ENCODE results near the gene TSPO2. TPM values are rescaled to one million over a fixed set of nuclear protein-coding genes. Genes with fewer than 3 reads are reported as not detected.

TSPO2 gene
- total and polyA plus RNA-seq, 2 of the 13 experiments (the other 11 are each of a cell fraction or from before 2014, with no cell fraction given): 0.55 TPM; not detected in 1

DNA sequence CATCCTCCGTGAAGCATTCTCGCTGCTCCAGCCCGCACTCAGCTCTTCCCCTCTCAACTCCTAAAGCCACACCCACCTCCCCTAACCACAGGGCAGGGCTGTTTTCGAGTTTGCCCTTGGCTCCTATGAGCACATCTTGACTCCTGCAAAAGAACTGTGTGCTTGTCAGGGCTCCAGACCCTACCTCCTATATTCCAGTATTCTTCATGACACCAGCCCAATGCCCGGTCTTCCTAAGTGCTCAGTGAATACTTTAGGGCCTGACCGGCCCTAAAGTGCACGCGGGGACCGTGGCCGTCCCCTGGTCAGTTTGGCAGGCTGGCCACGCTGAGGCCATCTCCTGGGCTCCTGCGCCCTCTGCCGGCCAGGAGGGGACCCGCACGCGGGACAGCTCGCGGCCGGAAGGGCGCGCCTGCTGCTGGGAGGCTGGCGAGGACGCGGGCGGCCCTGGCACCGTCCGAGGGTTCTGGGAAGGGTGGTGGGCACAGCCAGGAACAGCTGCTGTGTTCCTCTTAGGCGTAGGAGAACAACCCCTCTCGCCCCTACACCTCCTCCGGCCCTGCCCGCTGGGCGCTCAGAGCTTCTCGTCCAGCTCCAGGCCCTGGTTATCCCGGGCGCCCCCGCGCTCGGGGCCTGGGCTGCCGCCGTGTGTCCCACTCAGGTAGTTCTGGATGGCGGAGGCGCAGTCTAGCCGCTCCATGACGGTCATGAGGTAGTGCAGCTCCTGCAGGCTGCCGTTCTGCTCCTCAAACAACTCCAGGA is 14.3 kb upstream of the TSPO2 start (continued):
- TF ChIP-seq, protein P1, sequence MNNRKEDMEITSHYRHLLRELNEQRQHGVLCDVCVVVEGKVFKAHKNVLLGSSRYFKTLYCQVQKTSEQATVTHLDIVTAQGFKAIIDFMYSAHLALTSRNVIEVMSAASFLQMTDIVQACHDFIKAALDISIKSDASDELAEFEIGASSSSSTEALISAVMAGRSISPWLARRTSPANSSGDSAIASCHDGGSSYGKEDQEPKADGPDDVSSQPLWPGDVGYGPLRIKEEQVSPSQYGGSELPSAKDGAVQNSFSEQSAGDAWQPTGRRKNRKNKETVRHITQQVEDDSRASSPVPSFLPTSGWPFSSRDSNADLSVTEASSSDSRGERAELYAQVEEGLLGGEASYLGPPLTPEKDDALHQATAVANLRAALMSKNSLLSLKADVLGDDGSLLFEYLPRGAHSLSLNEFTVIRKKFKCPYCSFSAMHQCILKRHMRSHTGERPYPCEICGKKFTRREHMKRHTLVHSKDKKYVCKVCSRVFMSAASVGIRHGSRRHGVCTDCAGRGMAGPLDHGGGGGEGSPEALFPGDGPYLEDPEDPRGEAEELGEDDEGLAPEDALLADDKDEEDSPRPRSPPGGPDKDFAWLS (CRISPR knock-in tag; IDR thresholded peaks at IDR 0.05; ENCODE audit: borderline replicate concordance): no peak
- TF ChIP-seq HHEX (CRISPR knock-in tag; IDR thresholded peaks at IDR 0.05) (no peak), ZFX (CRISPR knock-in tag; IDR thresholded peaks at IDR 0.05; ENCODE audit: low read depth) (peak; percentile 71), ZBTB21 (CRISPR knock-in tag; IDR thresholded peaks at IDR 0.05) (no peak), GTF3A (CRISPR knock-in tag; conservative IDR thresholded peaks at IDR 0.05) (0 out of 2 replicates have a peak, but pooled peaks have one; percentile 41), ISL2 (CRISPR knock-in tag; IDR thresholded peaks at IDR 0.05) (peak; percentile 65), MXD4 (CRISPR knock-in tag; IDR thresholded peaks at IDR 0.05) (peak; percentile 53; the same call in 1 of the 2 replicates), ZNF160 (CRISPR knock-in tag; IDR thresholded peaks at IDR 0.05) (no peak), AGO1 (IDR thresholded peaks at IDR 0.05; ENCODE audit: low read depth, low read length, poor library complexity, severe bottlenecking) (peak; percentile 70)
- TF ChIP-seq, protein P2, sequence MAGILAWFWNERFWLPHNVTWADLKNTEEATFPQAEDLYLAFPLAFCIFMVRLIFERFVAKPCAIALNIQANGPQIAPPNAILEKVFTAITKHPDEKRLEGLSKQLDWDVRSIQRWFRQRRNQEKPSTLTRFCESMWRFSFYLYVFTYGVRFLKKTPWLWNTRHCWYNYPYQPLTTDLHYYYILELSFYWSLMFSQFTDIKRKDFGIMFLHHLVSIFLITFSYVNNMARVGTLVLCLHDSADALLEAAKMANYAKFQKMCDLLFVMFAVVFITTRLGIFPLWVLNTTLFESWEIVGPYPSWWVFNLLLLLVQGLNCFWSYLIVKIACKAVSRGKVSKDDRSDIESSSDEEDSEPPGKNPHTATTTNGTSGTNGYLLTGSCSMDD (CRISPR knock-in tag; IDR thresholded peaks at IDR 0.05): peak; percentile 14; the same call in 1 of the 2 replicates
- TF ChIP-seq, protein P3, sequence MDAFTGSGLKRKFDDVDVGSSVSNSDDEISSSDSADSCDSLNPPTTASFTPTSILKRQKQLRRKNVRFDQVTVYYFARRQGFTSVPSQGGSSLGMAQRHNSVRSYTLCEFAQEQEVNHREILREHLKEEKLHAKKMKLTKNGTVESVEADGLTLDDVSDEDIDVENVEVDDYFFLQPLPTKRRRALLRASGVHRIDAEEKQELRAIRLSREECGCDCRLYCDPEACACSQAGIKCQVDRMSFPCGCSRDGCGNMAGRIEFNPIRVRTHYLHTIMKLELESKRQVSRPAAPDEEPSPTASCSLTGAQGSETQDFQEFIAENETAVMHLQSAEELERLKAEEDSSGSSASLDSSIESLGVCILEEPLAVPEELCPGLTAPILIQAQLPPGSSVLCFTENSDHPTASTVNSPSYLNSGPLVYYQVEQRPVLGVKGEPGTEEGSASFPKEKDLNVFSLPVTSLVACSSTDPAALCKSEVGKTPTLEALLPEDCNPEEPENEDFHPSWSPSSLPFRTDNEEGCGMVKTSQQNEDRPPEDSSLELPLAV (CRISPR knock-in tag; conservative IDR thresholded peaks at IDR 0.05; ENCODE audit: low read depth): no peak
- TF ChIP-seq, protein P4, sequence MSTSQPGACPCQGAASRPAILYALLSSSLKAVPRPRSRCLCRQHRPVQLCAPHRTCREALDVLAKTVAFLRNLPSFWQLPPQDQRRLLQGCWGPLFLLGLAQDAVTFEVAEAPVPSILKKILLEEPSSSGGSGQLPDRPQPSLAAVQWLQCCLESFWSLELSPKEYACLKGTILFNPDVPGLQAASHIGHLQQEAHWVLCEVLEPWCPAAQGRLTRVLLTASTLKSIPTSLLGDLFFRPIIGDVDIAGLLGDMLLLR (CRISPR knock-in tag; IDR thresholded peaks at IDR 0.05): peak; percentile 33; the same call in 1 of the 2 replicates
- TF ChIP-seq, protein P5, sequence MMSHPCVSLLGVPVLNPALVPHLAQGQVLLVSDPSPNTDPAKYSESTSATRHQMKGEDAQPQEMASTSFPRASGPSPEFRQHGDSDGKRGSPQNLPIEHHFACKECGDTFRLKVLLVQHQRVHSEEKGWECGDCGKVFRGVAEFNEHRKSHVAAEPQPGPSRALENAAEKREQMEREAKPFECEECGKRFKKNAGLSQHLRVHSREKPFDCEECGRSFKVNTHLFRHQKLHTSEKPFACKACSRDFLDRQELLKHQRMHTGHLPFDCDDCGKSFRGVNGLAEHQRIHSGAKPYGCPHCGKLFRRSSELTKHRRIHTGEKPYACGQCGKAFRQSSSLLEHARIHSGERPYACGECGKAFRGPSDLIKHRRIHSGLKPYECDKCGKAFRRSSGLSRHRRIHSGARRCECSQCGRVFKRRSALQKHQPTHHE (CRISPR knock-in tag; IDR thresholded peaks at IDR 0.05; ENCODE audit: borderline replicate concordance): peak; percentile 66; the same call in 1 of the 2 replicates
- TF ChIP-seq, protein P6, sequence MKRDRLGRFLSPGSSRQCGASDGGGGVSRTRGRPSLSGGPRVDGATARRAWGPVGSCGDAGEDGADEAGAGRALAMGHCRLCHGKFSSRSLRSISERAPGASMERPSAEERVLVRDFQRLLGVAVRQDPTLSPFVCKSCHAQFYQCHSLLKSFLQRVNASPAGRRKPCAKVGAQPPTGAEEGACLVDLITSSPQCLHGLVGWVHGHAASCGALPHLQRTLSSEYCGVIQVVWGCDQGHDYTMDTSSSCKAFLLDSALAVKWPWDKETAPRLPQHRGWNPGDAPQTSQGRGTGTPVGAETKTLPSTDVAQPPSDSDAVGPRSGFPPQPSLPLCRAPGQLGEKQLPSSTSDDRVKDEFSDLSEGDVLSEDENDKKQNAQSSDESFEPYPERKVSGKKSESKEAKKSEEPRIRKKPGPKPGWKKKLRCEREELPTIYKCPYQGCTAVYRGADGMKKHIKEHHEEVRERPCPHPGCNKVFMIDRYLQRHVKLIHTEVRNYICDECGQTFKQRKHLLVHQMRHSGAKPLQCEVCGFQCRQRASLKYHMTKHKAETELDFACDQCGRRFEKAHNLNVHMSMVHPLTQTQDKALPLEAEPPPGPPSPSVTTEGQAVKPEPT (CRISPR knock-in tag; IDR thresholded peaks at IDR 0.05; ENCODE audit: low read depth): no peak; the same call in 1 of the 2 replicates
- TF ChIP-seq, protein P7, sequence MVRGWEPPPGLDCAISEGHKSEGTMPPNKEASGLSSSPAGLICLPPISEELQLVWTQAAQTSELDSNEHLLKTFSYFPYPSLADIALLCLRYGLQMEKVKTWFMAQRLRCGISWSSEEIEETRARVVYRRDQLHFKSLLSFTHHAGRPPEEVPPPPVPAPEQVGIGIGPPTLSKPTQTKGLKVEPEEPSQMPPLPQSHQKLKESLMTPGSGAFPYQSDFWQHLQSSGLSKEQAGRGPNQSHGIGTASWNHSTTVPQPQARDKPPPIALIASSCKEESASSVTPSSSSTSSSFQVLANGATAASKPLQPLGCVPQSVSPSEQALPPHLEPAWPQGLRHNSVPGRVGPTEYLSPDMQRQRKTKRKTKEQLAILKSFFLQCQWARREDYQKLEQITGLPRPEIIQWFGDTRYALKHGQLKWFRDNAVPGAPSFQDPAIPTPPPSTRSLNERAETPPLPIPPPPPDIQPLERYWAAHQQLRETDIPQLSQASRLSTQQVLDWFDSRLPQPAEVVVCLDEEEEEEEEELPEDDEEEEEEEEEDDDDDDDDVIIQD (CRISPR knock-in tag; IDR thresholded peaks at IDR 0.05; ENCODE audit: low read depth): peak; percentile 53; the same call in 1 of the 2 replicates
- TF ChIP-seq, protein P8, sequence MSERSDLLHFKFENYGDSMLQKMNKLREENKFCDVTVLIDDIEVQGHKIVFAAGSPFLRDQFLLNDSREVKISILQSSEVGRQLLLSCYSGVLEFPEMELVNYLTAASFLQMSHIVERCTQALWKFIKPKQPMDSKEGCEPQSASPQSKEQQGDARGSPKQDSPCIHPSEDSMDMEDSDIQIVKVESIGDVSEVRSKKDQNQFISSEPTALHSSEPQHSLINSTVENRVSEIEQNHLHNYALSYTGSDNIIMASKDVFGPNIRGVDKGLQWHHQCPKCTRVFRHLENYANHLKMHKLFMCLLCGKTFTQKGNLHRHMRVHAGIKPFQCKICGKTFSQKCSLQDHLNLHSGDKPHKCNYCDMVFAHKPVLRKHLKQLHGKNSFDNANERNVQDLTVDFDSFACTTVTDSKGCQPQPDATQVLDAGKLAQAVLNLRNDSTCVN (CRISPR knock-in tag; IDR thresholded peaks at IDR 0.05; ENCODE audit: borderline replicate concordance): no peak

All from HepG2 (cell line).